Gastroesophageal sphincter (tissue), 4 donors: Measurements from ENCODE around the gene PALM3. TPM values are rescaled to one million over a fixed set of nuclear protein-coding genes. Genes with fewer than 3 reads are reported as not detected.
A peak's percentile ranks its signal among the peaks of the same experiment; 100 is the strongest.
"Not testable (repeated sequence)": the region's sequence is repeated elsewhere in the genome, so short reads cannot be mapped to it uniquely, and the experiment has no call there.

ENCODE experiments used
- ATAC-seq: fragments of 150-250 bp; one replicate; pipeline ENCODE4 v1.9.1; 2016; ENCODE audit warnings: mild to moderate bottlenecking, moderate library complexity
- H3K27ac ChIP-seq, 4 donors: fragments of 200-600 bp; sonication (generic) in 3 of 4; 1 replicate in 3 of 4; 2 replicates in 1 of 4; pipeline ENCODE4 v1.5.1; 2016 to 2019
- H3K27me3 ChIP-seq: fragments of 200-600 bp; sonication (generic); one replicate; pipeline ENCODE4 v1.5.1; 2019
- H3K36me3 ChIP-seq, 2 donors: fragments of 200-600 bp; sonication (generic); one replicate each; pipeline ENCODE4 v1.5.1; 2019; ENCODE audit warnings: control low read depth in 1 of 2
- H3K4me1 ChIP-seq, 3 donors: fragments of 200-600 bp; sonication (generic); 1 replicate in 2 of 3; 2 replicates in 1 of 3; pipeline ENCODE4 v1.5.1; 2016 to 2019; ENCODE audit warnings: control low read depth in 2 of 3
- H3K4me3 ChIP-seq, 2 donors: fragments of 200-600 bp; sonication (generic); one replicate each; pipeline ENCODE4 v1.5.1; 2019; ENCODE audit warnings: mild to moderate bottlenecking in 1 of 2, moderate library complexity in 1 of 2
- H3K9me3 ChIP-seq, 3 donors: fragments of 200-600 bp; sonication (generic); one replicate each; pipeline ENCODE4 v1.5.1; 2017 to 2019; ENCODE audit warnings: control low read depth in 2 of 3
- EP300 ChIP-seq: sonication (generic); formaldehyde crosslinking; IDR thresholded peaks from one replicate; pipeline ENCODE4 v1.6.1; 2017; ENCODE audit warnings: antibody characterized with exemption, mild to moderate bottlenecking
- POLR2A ChIP-seq, 2 donors: fragments of 450-650 bp; IDR thresholded peaks; one replicate each; pipeline ENCODE4 v1.6.1; 2017; ENCODE audit warnings: antibody characterized with exemption in 2 of 2, mild to moderate bottlenecking in 2 of 2, moderate library complexity in 1 of 2
- POLR2AphosphoS5 ChIP-seq: sonication (generic); formaldehyde crosslinking; IDR thresholded peaks from one replicate; pipeline ENCODE4 v1.6.1; 2017; ENCODE audit warnings: antibody characterized with exemption
- WGBS, 2 donors: methylation state at CpG; one replicate each; pipeline ENCODE4 v1.1.5; 2018; ENCODE audit warnings: low coverage in 1 of 2; 5-methylcytosine and 5-hydroxymethylcytosine counted together
- total RNA-seq, 4 donors: library from RNA; depleted of rRNA; stranded (reverse); fragments of >200 nt; gene quantifications; one replicate each; pipeline ENCODE4 v1.1.0, GENCODE V29; 2016
- TF ChIP-seq, protein P1 (sequence below), 4 experiments: fragments of 200-600 bp in 2 of 4; fragments of 450-650 bp in 2 of 4; sonication (generic) in 1 of 4; IDR thresholded peaks; one replicate each; pipeline ENCODE4 v1.5.1; 2017 to 2019; ENCODE audit warnings: antibody characterized with exemption in 4 of 4, mild to moderate bottlenecking in 2 of 4, moderate library complexity in 2 of 4

Gene PALM3
- total RNA-seq, 4 donors from 2014 or later: not detected

DNA sequence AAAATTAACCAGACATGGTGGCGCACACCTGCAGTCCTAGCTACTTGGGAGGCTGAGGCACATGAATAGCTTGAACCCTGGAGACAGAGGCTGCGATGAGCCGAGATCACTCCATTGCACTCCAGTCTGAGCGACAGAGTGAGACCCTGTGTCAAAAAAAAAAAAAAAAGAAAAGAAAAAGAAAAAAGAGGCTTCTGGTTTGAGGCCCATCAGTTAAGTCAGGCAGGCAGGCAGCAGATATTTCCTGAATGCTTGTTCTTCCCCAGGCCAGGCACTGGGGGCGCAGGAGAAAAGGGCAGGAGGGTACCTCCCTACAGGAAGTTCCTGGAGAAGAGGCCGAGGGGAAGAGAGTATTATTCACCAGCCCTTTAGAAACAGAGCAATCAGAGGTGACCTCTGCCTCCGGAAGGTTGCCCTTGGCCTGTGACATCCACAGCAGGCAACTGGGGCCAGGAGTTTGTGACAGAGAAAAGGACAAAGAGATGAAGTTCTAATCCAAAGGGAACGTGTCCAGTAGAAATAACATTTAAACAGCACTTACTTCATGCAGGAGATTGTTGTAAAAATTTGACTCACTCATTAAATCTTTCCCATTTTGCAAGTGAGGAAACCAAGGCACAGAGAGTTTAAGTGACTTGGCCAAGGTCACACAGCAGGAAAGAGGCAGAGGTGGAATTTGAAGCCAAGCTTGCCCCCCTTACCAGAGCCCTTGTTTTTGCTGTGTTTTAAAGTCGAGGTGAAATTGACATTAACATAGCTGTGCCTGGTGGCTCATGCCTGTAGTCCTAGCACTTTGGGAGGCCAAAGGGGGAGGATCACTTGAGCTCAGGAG, 38.3 kb downstream of the PALM3 start:
- no peak overlapping the region for H3K27ac ChIP-seq
- H3K4me3 ChIP-seq: no peak overlapping the region
- TF ChIP-seq POLR2AphosphoS5: no peak
- no peak for TF ChIP-seq POLR2A (IDR thresholded peaks at IDR 0.05)
- TF ChIP-seq, protein P1, sequence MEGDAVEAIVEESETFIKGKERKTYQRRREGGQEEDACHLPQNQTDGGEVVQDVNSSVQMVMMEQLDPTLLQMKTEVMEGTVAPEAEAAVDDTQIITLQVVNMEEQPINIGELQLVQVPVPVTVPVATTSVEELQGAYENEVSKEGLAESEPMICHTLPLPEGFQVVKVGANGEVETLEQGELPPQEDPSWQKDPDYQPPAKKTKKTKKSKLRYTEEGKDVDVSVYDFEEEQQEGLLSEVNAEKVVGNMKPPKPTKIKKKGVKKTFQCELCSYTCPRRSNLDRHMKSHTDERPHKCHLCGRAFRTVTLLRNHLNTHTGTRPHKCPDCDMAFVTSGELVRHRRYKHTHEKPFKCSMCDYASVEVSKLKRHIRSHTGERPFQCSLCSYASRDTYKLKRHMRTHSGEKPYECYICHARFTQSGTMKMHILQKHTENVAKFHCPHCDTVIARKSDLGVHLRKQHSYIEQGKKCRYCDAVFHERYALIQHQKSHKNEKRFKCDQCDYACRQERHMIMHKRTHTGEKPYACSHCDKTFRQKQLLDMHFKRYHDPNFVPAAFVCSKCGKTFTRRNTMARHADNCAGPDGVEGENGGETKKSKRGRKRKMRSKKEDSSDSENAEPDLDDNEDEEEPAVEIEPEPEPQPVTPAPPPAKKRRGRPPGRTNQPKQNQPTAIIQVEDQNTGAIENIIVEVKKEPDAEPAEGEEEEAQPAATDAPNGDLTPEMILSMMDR (IDR thresholded peaks at IDR 0.05): peak in 1 of 4 experiments; percentile 26
- no peak for TF ChIP-seq EP300
- WGBS, 2 donors: 27 to 53% methylated on average over 3 to 9 of the region's 9 CpGs
- peak; percentile 72 for ATAC-seq
- no peaks in the 10 kb centered on the region for H3K36me3 ChIP-seq
- no peaks in the 10 kb centered on the region for H3K9me3 ChIP-seq
- H3K4me1 ChIP-seq: no peaks in the 10 kb centered on the region
- peaks cover 11% of the 10 kb centered on the region for H3K27me3 ChIP-seq

DNA sequence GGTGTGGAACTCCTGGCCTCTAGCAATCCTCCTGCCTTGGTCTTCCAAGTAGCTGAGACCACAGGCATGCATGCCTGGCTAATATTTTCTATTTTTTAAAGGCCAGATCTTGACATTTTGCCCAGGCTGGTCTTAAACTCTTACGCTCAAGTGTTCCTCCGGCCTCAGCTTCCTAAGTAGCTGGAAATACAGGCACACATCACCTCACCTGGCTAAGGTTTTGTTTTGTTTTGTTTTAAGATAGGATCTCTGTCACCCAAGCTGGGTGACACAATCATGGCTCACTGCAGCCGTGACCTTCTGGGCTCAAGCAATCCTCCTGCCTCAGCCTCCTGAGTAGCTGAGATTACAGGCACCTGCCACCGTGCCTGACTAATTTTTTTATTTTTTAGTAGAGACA, 39.4 kb downstream of the PALM3 start:
- no peak for TF ChIP-seq POLR2AphosphoS5
- no peak for TF ChIP-seq POLR2A (IDR thresholded peaks at IDR 0.05)
- no peak for TF ChIP-seq EP300
- TF ChIP-seq, protein P1 (IDR thresholded peaks at IDR 0.05): no peak
- no peak overlapping the region for H3K4me3 ChIP-seq
- ATAC-seq: no peak
- no peaks in the 10 kb centered on the region for H3K9me3 ChIP-seq
- 75 to 94% methylated on average over 3 to 4 of the region's 4 CpGs for WGBS, 2 donors
- no peaks in the 10 kb centered on the region for H3K36me3 ChIP-seq
- peaks cover under 1% of the 10 kb centered on the region for H3K27me3 ChIP-seq
- no peaks in the 10 kb centered on the region for H3K4me1 ChIP-seq
- H3K27ac ChIP-seq: no peak overlapping the region

DNA sequence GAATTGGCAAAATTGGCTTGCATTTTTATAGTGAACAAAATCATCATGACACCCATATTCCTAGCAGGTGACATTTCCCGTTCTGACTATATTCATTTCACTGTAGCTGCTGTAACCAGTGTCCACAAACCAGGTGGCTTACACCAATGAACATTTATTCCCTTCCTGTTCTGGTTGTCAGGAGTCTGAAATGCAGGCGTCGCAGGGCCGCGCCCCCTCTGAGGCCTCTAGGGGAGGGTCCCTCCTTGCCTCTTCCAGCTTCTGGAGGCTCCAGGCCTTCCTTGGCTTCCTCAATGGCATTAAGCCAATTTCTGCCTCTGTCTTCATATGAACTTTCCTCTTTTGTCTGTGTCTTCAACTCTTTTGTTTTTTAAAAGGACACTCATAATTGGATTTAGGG, 40.4 kb downstream of the PALM3 start:
- WGBS, 2 donors: 55 to 62% methylated on average over 4 to 5 of the region's 5 CpGs
- H3K9me3 ChIP-seq: no peaks in the 10 kb centered on the region

DNA sequence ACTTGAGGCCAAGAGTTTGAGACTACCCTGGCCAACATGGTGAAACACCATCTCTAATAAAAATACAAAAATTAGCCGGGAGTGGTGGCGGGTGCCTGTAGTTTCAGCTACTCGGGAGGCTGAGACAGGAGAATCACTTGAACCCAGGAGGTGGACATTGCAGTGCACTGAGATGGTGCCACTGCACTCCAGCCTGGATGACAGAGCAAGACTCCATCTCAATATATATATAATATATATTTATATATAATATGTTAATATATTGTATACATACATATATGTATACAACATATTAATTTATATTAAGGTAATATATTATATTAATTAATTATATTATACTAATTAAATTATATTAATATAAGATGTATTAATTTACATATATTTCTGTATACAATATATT, 42.1 kb downstream of the PALM3 start:
- 80% methylated on average over 3 of the region's 3 CpGs; no CpG with 5 or more reads in 1 of the 2 donors for WGBS, 2 donors
- not testable (repeated sequence) for H3K4me1 ChIP-seq, H3K9me3 ChIP-seq, H3K36me3 ChIP-seq, ATAC-seq, H3K27ac ChIP-seq, H3K4me3 ChIP-seq, H3K27me3 ChIP-seq

More for the DNA sequence above, 40.4 kb downstream of the PALM3 start:
- no peak overlapping the region for H3K4me3 ChIP-seq
- H3K27ac ChIP-seq: no peak overlapping the region
- no peaks in the 10 kb centered on the region for H3K36me3 ChIP-seq
- no peaks in the 10 kb centered on the region for H3K4me1 ChIP-seq
- no peaks in the 10 kb centered on the region for H3K27me3 ChIP-seq
- ATAC-seq: no peak
- no peak for TF ChIP-seq EP300
- TF ChIP-seq, protein P1 (IDR thresholded peaks at IDR 0.05): no peak
- no peak for TF ChIP-seq POLR2AphosphoS5
- TF ChIP-seq POLR2A (IDR thresholded peaks at IDR 0.05): no peak

DNA sequence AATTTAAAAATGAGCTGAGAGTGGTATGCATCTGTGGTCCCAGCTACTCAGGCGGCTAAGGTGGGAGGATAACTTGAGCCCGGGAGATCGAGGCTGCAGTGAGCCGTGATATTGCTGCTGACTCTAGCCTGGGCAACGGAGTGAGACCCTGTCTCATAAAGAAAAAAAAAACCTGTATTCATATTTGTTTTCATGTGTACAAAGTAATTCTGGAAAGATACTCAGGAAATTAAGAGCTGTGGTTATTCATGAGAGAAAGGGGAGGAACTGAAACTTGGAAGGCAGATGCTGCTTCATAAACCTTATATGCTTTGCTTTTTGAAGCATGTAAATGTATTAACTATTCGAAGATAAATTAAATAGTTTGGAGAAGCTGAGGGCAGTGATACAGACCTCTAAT, 42.8 kb downstream of the PALM3 start:
- Histone ChIP-seq H3K36me3 (no peaks in the 10 kb centered on the region), H3K27ac (no peak overlapping the region), H3K27me3 (no peaks in the 10 kb centered on the region), H3K4me1 (no peaks in the 10 kb centered on the region), H3K4me3 (no peak overlapping the region), H3K9me3 (no peaks in the 10 kb centered on the region)
- ATAC-seq: no peak
- TF ChIP-seq, protein P1 (IDR thresholded peaks at IDR 0.05): no peak
- no peak for TF ChIP-seq POLR2A (IDR thresholded peaks at IDR 0.05)
- no peak for TF ChIP-seq POLR2AphosphoS5
- TF ChIP-seq EP300: no peak
- 63 to 83% methylated on average over 5 to 6 of the region's 6 CpGs for WGBS, 2 donors
